Vagina (tissue), 2 donors: ENCODE data around the gene TSN.

Experiments
- CTCF ChIP-seq, 3 experiments: fragments of 450-650 bp in 2 of 3; fragments of 200-600 bp in 1 of 3; sonication (generic) in 1 of 3; IDR thresholded peaks; one replicate each; pipeline ENCODE4 v1.5.1; 2017 to 2019; ENCODE audit warnings: antibody characterized with exemption in 3 of 3, mild to moderate bottlenecking in 2 of 3, moderate library complexity in 2 of 3
- POLR2A ChIP-seq, 2 donors: fragments of 450-650 bp; IDR thresholded peaks; one replicate each; pipeline ENCODE4 v1.6.1; 2017; ENCODE audit warnings: antibody characterized with exemption in 2 of 2, mild to moderate bottlenecking in 2 of 2, moderate library complexity in 2 of 2
- POLR2AphosphoS5 ChIP-seq, 2 donors: sonication (generic); formaldehyde crosslinking; IDR thresholded peaks; one replicate each; pipeline ENCODE4 v1.9.0; 2017; ENCODE audit warnings: antibody characterized with exemption in 2 of 2, mild to moderate bottlenecking in 2 of 2, low read depth in 1 of 2; ENCODE audit not compliant: insufficient read depth in 1 of 2

GRCh38 chr2:121709776-121710469 is 45.5 kb upstream of the TSN start:
- TF ChIP-seq POLR2A (IDR thresholded peaks at IDR 0.05) (no peak), CTCF (IDR thresholded peaks at IDR 0.05) (no peak), POLR2AphosphoS5 (IDR thresholded peaks at IDR 0.05; ENCODE audit: insufficient read depth in 1 of 2, low read depth in 1 of 2) (no peak)
